GM23248 (cell line): ENCODE results near the gene ANKFN1.

Source experiments
- EZH2 ChIP-seq: fragments of 200-600 bp; sonication (generic); IDR thresholded peaks from 2 replicates; pipeline ENCODE4 v1.6.1; 2018; ENCODE audit warnings: antibody characterized with exemption, mild to moderate bottlenecking; ENCODE audit not compliant: insufficient read depth, poor library complexity, severe bottlenecking
- EZH2phosphoT487 ChIP-seq: fragments of 200-600 bp; sonication (generic); IDR thresholded peaks from 2 replicates; pipeline ENCODE4 v1.6.1; 2018; ENCODE audit warnings: antibody characterized with exemption, moderate library complexity, mild to moderate bottlenecking, low read depth; ENCODE audit not compliant: insufficient read depth

- TF ChIP-seq EZH2phosphoT487 (no peak), EZH2 (no peak)
These were observed 44.4 kb upstream of the ANKFN1 start for GRCh38 chr17:56108811-56109284.
